ENCODE data around the gene IGIP.
A peak's percentile ranks its signal among the peaks of the same experiment; 100 is the strongest.

Gene IGIP

DNA sequence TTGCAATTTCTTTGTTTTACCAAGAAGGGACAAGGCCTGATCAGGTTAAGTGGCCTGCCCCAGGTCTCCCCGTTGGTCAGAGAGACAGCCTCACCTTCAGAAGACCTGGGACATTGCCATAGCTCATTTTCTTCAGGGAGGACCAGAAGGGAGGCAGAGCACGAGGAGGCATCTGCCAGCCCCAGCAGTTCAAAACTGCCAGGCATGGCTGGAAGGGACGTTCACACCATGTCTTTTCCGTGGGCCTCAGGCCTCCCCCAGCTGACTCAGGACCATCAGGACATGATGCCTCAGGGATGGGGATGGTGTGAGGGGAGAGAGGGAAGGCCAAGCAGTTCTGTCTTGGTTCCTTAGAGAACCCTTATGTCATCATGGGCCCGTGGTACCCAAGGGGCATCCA, 16.5 kb downstream of the IGIP start:
- TF ChIP-seq, protein P1, sequence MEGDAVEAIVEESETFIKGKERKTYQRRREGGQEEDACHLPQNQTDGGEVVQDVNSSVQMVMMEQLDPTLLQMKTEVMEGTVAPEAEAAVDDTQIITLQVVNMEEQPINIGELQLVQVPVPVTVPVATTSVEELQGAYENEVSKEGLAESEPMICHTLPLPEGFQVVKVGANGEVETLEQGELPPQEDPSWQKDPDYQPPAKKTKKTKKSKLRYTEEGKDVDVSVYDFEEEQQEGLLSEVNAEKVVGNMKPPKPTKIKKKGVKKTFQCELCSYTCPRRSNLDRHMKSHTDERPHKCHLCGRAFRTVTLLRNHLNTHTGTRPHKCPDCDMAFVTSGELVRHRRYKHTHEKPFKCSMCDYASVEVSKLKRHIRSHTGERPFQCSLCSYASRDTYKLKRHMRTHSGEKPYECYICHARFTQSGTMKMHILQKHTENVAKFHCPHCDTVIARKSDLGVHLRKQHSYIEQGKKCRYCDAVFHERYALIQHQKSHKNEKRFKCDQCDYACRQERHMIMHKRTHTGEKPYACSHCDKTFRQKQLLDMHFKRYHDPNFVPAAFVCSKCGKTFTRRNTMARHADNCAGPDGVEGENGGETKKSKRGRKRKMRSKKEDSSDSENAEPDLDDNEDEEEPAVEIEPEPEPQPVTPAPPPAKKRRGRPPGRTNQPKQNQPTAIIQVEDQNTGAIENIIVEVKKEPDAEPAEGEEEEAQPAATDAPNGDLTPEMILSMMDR (IDR thresholded peaks at IDR 0.05; ENCODE audit: low read depth, low read length), result no peak

GRCh38 chr5:140142856-140143255, 17.1 kb downstream of the IGIP start:
- TF ChIP-seq, protein P1 (IDR thresholded peaks at IDR 0.05; ENCODE audit: low read depth, low read length), result no peak
- no peak overlapping the region for H3K4me3 ChIP-seq (ENCODE audit: low read depth, low read length)

More for the DNA sequence above, 16.5 kb downstream of the IGIP start:
- H3K4me3 ChIP-seq (ENCODE audit: low read depth, low read length), result no peak overlapping the region

GRCh38 chr5:140143521-140144258, 18.0 kb downstream of the IGIP start:
- H3K4me3 ChIP-seq (ENCODE audit: low read depth, low read length), result no peak overlapping the region
- TF ChIP-seq, protein P1 (IDR thresholded peaks at IDR 0.05; ENCODE audit: low read depth, low read length), result no peak

- TF ChIP-seq, protein P1 (IDR thresholded peaks at IDR 0.05; ENCODE audit: low read depth, low read length), result no peak
- no peak overlapping the region for H3K4me3 ChIP-seq (ENCODE audit: low read depth, low read length)
These were observed 19.5 kb downstream of the IGIP start for GRCh38 chr5:140145256-140145655.

DNA sequence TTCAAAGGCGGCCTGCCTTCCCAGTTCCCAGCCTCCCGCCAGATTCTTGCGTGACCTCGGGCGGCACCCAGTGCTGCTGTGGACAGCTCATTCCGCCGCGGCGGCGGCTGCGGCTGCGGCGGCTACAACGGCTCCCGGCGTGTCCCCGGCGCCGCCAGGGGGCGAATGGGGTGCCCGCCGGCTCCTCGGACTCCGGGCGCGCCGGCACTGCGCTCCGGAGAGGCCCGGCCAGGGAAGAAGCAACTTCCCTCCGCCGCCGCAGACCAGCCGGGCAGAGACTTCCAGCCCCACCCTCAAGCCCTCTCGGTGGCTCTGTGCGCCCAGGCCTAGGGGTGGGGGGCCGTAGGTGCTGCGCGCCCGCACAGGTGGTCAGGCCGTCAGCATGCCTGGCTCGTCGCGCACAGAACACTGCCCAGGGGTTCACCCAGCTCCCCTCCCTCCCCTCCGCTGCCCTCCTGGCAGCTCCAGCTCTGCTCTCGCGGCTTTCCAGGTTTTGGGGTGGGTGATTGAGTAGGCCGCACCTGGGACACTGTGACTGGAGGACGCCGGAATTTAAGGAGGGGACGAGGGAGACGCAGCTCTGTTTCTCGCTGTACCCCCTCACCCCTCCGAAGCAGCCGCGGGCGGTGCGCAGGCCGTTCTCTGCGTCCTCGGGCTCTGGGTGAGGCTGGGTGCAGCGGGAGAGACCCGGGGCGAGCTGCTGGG, 20.2 kb downstream of the IGIP start:
- TF ChIP-seq, protein P1 (IDR thresholded peaks at IDR 0.05; ENCODE audit: low read depth, low read length), result peak; percentile 44; the same call in 1 of the 2 replicates
- peak overlapping the region; percentile 44 for H3K4me3 ChIP-seq (ENCODE audit: low read depth, low read length)

DNA sequence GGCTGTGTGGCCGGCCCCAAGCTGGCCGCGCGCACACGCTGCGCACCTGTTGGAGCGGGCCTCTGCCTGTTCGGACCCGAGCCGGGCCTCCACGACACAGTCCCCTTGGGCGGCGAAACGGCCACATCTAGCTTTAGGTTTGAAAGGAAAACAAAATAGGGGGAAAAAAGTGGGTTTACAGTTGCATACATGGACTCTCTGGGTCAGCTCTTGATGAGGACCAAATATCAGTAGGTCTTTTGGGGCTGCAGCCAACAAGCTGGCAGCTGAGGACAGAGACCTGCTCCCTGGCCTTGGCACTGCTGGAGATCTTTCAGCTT, 20.7 kb downstream of the IGIP start:
- peak overlapping the region; percentile 44 for H3K4me3 ChIP-seq (ENCODE audit: low read depth, low read length)
- TF ChIP-seq, protein P1 (IDR thresholded peaks at IDR 0.05; ENCODE audit: low read depth, low read length), result no peak

DNA sequence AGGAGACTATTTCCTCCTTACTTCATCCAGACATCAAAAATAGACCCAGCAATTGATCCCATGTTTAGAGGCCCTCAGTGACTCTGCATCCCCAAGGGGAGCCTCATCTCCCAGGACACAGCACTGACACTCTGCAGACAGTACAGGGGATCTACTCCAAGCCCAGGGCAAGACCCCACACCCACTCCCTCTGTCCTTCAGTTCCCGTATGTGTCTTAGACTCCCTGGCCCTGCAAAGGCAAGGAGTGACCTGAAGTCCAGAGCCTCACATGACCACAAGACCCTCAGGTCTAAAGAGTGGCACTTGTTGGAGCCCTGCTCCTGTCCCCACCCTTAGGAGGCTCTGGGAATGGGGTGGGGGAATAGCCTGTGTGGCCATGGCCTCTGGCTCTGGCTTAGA, 21.7 kb downstream of the IGIP start:
- TF ChIP-seq, protein P1 (IDR thresholded peaks at IDR 0.05; ENCODE audit: low read depth, low read length), result no peak
- no peak overlapping the region for H3K4me3 ChIP-seq (ENCODE audit: low read depth, low read length)
